NOMO-1 (cell line): ENCODE data around the gene MCAT.

Experiments
- DNase-seq, 2 experiments: peaks; one replicate each; lab custom pipeline; 2025; ENCODE audit not compliant: unreplicated experiment in 2 of 2; lab: John Stamatoyannopoulos, UW

The MCAT gene

DNA sequence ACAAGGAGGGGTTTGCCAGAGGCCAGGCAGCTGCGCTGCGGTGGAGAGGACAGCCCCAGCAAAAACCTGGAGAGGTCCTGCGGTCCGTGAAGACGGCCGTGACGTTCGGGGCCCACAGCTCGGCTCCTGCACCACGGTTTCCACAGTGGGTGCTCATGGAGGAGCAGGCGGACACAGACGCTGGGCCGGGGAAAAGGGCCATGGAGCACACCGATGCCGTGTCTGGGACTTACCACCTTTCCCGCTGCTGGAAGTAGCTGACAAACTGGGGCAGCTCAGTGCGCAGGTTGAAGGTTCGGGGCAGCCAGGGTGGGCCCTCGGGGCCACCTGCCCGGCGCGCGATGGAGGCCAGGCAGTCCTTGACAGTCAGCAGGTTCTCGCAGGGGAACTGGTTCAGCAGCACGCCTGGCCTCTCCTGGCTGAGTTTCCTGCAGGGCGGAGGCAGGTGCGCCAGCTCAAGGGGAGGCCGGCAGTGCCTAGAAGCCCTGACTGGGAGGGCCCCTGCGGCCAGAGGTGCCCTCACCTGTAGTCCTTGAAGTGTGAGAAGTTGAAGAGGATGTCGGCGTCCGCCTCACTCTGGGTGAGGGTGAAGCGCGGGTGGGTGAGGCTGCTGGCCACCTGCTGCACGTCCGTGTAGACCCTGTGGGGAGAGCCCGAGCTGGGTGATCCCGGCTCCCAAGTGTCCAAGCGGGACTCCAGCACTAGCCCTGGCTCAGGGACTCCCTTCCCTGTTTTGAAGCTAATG, 30.9 kb upstream of the MCAT start:
- DNase-seq, result no peak

GRCh38 chr22:43173566-43173965, 30.4 kb upstream of the MCAT start:
- no peak for DNase-seq

DNA sequence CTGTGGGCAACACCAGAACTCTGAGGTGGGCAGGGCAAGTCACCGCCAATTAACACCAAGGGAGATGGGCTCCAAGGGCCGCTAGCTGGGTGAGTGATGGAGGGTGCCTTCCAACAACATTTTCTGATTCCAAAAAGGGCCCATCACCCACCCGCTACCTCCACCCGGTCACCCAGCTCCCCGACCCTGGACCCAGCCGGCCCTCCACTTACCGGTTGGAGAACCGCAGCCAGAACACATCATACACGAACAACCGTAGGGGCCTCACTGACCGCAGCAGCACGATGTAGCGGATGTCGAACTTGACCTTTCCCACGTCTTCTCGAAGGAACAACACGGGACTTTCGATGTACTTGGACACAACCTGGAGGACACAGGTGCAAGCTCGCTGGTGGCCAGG, 29.0 kb upstream of the MCAT start:
- no peak for DNase-seq

DNA sequence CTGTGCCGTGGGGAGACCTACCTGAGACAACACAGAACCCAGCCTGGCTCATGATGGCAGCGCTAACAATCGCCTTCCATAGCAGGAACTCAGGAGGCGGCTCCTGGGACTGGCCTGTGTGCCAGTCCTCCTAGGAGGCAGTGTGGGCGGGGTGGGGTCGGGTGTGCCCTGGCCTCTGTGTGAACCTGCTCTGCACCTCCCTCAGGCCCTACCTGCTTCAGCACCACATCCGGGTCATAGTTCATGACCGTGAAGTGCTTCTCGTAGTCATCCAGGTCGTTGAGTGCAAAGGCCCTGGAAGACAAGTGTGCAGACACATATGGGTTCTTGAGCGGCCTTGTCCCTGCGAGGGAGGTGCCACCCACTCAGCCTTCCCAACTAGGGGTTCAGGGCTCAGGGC, 28.4 kb upstream of the MCAT start:
- DNase-seq, result no peak

DNA sequence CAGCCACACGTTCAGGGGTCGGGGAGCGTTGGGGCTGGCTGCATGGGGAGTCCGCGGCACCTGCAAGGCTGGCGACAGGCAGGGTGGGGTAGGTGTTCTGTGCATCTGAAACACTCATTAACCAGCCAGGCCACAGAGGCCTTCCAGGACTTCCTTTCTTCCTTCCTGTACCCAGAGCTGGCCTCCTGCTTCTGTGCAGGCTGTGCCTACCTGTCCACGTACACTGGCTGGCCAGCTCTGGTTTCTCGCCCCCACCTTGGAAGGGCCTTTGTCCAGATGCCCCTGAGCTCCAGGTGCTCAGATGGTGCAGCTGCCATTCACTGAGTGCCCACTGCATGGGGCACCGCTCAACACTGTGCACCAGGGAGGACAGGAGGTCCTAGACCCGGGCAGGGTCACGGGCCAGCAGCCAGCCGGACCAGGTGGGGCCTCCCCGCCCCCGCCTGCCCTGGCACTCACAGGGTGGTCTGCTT, 27.9 kb upstream of the MCAT start:
- no peak for DNase-seq

- DNase-seq, result no peak
Observed at GRCh38 chr22:43170131-43170480, 26.9 kb upstream of the MCAT start.

DNA sequence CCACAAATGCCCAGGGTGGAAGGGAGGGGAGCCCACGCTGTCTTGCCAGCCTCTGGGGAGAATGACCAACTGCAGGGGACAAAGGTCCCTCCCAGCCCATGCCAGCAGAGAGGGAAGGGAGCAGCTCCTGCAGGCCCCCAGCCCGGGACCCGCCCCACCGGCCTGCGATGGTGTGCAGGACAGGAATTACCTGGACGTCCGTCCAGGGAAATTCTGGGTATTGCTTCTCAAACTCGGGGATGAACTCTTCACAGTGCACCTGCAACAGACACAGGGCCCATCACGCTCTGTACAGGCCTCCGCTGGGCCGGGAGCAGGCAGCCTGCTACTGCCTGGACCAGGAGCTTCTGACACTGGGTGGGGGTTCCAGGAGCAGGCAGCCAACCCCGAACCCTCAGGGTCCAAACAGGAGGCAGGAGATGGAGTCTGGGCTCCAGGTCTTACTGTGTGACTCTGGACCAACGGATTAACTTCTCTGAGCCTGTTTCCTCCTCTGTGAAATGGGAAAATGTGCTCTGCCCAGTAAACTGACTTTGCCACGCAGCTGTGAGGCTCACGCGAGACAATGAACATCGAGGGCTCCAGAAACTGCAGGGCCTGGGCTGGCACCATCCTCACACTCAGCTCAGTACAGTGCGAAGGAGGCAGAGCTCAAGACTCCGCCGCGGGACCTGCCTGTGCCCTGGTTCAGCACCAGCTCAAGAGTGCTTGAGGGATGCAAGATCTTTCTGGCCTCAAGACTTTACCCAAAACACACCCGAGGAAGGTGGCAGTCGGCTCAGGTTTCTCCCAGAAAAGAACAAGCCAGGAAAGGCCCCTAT, 26.3 kb upstream of the MCAT start:
- DNase-seq, result no peak

GRCh38 chr22:43168471-43169309, 25.5 kb upstream of the MCAT start:
- DNase-seq, result no peak

- no peak for DNase-seq
Observed at GRCh38 chr22:43167001-43167589, 23.9 kb upstream of the MCAT start.

DNA sequence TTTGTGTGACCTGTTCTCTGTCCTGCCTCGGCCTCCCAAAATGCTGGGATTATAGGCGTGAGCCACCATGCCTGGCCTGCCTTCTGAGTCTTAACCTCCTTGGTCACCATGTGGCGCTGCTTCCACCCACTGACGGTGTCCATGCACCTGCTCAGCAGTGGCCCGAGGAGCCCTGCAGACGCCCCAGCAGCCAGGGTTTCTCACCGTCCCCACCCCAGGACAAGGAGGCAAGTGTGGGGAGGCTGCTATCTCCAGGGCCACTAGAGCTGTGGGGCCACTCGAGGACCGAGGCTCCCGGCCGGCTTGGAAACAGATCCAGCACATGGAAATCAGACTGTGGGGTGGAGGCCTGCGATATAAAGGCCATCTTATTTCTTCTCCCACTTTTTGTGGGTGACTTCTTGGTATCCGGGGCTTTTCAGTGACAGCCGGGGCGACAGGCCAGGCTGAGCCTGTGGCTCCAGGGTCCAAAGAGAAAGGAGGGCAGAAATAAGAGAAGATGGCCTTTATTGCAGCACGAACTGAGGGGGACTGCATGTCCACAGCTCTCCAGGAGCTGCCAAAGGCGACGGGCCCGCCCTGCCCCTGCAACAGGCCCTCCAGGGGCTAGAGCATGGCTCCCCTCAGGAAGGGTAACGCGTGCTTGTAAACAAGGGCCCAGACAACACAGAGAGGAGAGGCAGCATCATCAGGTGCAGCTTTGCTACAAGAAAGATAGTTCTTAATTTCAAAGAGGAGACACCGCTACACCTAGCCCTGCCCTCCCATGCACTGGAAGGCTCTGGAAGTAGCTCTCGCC, 23.1 kb upstream of the MCAT start:
- DNase-seq, result no peak

DNA sequence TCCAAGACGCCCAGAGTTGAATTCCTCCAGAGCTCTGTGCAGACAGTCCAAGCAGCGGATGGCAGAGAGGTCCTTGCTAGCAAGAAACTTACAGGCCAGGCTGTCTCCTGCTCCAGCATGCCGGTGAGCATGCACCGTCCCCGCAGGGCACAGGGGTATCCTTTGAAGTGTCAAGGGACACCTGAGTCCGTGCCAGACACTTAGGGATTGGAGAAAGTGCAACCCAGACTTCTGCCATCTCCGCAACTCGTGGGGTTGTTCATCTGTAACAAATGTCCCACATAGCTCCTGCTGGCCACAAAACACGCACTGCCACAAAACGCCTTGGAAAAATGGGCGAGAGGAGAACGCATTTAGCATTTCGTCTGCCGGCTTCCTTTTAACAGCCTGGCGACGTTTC, 21.4 kb upstream of the MCAT start:
- DNase-seq, result no peak

- no peak for DNase-seq
Observed at GRCh38 chr22:43163241-43163795, 20.1 kb upstream of the MCAT start.

DNA sequence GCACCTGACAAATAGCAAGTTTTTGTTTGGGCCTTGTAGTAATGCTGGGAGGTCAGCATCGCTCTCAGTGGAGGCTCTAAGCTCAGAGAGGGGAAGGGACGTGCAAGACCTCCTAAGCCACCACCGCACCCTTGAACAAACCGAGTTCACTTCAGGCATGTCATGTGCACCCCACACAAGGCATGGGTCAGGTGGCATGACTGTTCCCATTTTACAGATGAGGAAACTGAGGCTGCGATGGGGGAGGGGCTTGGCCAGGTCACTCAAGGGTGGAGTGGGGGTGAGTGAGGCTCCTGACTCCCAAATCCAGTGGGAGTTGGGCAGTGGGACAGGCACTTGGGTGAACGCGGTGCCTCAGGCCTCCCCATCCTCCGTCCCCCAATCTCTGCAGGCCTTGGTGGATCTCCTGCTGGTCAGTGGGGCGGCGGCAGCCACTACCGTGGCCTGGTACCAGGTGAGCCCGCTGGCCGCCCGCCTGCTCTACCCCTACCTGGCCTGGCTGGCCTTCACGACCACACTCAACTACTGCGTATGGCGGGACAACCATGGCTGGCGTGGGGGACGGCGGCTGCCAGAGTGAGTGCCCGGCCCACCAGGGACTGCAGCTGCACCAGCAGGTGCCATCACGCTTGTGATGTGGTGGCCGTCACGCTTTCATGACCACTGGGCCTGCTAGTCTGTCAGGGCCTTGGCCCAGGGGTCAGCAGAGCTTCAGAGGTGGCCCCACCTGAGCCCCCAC, 19.4 kb upstream of the MCAT start:
- no peak for DNase-seq

- no peak for DNase-seq
Observed at GRCh38 chr22:43160497-43161126, 17.4 kb upstream of the MCAT start.

- DNase-seq, result no peak
Observed at GRCh38 chr22:43159484-43160178, 16.4 kb upstream of the MCAT start.

GRCh38 chr22:43158778-43159483, 15.7 kb upstream of the MCAT start:
- no peak for DNase-seq

DNA sequence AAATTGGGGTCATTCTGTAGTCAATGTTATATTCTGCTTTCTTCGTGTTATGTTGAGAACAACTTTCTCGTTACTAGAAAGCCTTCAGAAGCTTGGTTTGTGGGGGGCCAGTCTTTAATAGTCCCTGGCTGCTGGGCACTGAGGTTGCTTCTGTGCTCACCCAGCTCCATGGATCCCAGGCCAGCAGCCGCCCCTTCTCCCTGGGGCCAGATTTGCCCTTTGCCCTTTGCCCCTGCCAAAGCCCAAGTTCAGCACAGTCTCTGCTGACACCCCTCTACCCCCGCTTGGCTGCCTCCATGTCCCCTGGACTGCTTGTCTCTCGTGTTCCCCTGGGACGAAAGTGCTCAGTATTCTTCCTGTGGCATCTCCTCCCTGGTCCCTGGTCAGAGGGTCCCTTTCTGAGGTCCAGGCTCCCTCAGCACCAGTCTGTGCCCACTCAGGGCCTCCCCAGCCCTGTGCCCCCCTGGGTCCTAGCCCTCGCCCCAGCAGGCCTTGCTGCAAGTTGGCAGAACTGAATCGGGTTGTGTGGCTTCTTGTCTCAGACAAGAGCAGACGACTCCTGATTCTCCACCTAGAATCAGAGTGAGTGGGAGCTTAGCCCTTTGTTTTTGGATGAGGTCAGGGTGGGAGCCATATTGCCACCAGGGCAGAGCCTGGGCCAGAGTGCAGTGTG, 14.8 kb upstream of the MCAT start:
- DNase-seq, result no peak
